ENCODE results near the gene SLC49A4.

Gene SLC49A4

DNA sequence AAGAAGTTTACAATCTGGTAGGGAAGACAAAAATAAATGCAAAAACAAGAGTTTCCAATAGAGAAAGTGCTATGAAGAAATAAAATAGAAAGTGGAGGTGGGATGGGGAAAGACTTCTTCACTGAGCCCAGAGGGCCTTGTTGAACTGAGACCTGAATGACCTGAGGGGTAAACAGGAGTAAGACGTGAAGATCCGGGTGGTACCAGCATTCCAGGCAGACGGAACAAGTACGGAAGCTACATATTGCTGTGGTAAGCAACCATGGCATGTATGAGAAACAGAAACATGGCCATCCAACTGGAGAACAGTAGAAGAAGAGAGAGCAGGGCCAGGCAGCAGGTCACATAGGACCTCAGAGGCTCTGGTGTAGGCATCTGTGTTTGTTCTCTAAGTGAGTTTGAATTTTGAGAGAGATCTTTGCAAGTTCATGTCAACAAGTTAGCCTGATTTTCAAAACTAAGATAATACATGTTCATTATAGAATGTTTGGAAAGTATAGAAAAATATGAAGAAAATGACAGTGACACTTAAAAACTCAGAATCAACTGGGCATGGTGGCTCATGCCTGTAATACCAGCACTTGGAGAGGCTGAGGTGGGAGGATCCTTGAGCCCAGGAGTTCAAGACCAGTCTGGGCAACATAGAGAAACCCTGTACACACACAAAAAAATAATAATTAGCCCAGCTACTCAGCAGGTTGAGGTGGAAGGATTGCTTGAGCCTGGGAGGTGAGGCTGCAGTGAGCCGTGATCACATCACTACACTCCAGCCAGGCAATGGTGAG lies 64.3 kb downstream of the SLC49A4 start:
- no peak overlapping the region for H3K27ac ChIP-seq (ENCODE audit: low read depth, low read length)
- no peak overlapping the region for H2AFZ ChIP-seq (ENCODE audit: low read depth, low read length, severe bottlenecking)
- TF ChIP-seq, protein P1, sequence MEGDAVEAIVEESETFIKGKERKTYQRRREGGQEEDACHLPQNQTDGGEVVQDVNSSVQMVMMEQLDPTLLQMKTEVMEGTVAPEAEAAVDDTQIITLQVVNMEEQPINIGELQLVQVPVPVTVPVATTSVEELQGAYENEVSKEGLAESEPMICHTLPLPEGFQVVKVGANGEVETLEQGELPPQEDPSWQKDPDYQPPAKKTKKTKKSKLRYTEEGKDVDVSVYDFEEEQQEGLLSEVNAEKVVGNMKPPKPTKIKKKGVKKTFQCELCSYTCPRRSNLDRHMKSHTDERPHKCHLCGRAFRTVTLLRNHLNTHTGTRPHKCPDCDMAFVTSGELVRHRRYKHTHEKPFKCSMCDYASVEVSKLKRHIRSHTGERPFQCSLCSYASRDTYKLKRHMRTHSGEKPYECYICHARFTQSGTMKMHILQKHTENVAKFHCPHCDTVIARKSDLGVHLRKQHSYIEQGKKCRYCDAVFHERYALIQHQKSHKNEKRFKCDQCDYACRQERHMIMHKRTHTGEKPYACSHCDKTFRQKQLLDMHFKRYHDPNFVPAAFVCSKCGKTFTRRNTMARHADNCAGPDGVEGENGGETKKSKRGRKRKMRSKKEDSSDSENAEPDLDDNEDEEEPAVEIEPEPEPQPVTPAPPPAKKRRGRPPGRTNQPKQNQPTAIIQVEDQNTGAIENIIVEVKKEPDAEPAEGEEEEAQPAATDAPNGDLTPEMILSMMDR (IDR thresholded peaks at IDR 0.05; ENCODE audit: insufficient read depth, low read length, poor library complexity, severe bottlenecking): no peak
- TF ChIP-seq EZH2phosphoT487 (conservative IDR thresholded peaks at IDR 0.05; ENCODE audit: low read length): no peak
- H3K9me3 ChIP-seq (ENCODE audit: insufficient read depth, low read length): no peaks in the 10 kb centered on the region
- no peaks in the 10 kb centered on the region for H3K36me3 ChIP-seq (ENCODE audit: low read length)
- H3K4me3 ChIP-seq (ENCODE audit: insufficient read depth, low read length, poor library complexity, severe bottlenecking): no peak overlapping the region
- no peaks in the 10 kb centered on the region for H3K27me3 ChIP-seq (ENCODE audit: low read length)
- no peak overlapping the region for H3K9ac ChIP-seq (ENCODE audit: low read length)
- no peaks in the 10 kb centered on the region for H3F3A ChIP-seq (ENCODE audit: insufficient read depth)
- H3K4me2 ChIP-seq (ENCODE audit: low read depth, low read length, poor library complexity, severe bottlenecking): no peak overlapping the region
- H3K9me2 ChIP-seq (replicated peaks; ENCODE audit: insufficient read depth, low read length): no peaks in the 10 kb centered on the region
- no peaks in the 10 kb centered on the region for H3K79me2 ChIP-seq (ENCODE audit: insufficient read depth, low read length)
- H4K20me1 ChIP-seq (ENCODE audit: low read depth, low read length): no peaks in the 10 kb centered on the region

DNA sequence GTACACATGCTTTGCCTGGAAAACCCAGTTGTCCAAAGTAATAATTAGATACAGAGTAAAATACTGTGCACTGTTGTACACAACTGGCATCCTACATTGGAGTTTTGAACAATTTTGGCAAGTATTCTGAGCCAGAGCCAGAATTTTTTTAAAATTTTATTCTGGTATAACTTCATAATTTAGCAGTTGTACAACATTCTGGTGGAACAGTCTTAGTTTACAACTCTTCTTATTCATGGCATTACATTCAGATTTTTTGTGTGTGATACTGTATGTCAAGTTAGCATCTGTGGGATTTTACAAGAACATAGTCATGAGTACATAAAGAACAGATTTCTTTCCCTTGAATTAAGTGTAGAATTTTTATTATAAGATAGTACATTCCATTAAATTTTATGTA lies 67.5 kb downstream of the SLC49A4 start:
- Histone ChIP-seq H3K27ac (ENCODE audit: low read depth, low read length) (no peak overlapping the region), H3K4me3 (ENCODE audit: insufficient read depth, low read length, poor library complexity, severe bottlenecking) (no peak overlapping the region), H3K9me2 (replicated peaks; ENCODE audit: insufficient read depth, low read length) (no peaks in the 10 kb centered on the region), H3K9me3 (ENCODE audit: insufficient read depth, low read length) (no peaks in the 10 kb centered on the region), H3K4me2 (ENCODE audit: low read depth, low read length, poor library complexity, severe bottlenecking) (no peak overlapping the region), H2AFZ (ENCODE audit: low read depth, low read length, severe bottlenecking) (no peak overlapping the region), H3K9ac (ENCODE audit: low read length) (no peak overlapping the region), H3K79me2 (ENCODE audit: insufficient read depth, low read length) (no peaks in the 10 kb centered on the region), H3K27me3 (ENCODE audit: low read length) (no peaks in the 10 kb centered on the region), H3F3A (ENCODE audit: insufficient read depth) (no peaks in the 10 kb centered on the region), H4K20me1 (ENCODE audit: low read depth, low read length) (no peaks in the 10 kb centered on the region), H3K36me3 (ENCODE audit: low read length) (no peaks in the 10 kb centered on the region)
- TF ChIP-seq, protein P1 (IDR thresholded peaks at IDR 0.05; ENCODE audit: insufficient read depth, low read length, poor library complexity, severe bottlenecking): no peak
- TF ChIP-seq EZH2phosphoT487 (conservative IDR thresholded peaks at IDR 0.05; ENCODE audit: low read length): no peak

GRCh38 chr3:122864498-122864897 lies 69.6 kb downstream of the SLC49A4 start:
- Histone ChIP-seq H3K36me3 (ENCODE audit: low read length) (no peaks in the 10 kb centered on the region), H3K27ac (ENCODE audit: low read depth, low read length) (no peak overlapping the region), H3K9ac (ENCODE audit: low read length) (no peak overlapping the region), H3K9me3 (ENCODE audit: insufficient read depth, low read length) (no peaks in the 10 kb centered on the region), H4K20me1 (ENCODE audit: low read depth, low read length) (no peaks in the 10 kb centered on the region), H3K9me2 (replicated peaks; ENCODE audit: insufficient read depth, low read length) (no peaks in the 10 kb centered on the region), H3K79me2 (ENCODE audit: insufficient read depth, low read length) (no peaks in the 10 kb centered on the region), H2AFZ (ENCODE audit: low read depth, low read length, severe bottlenecking) (no peak overlapping the region), H3K27me3 (ENCODE audit: low read length) (no peaks in the 10 kb centered on the region), H3K4me3 (ENCODE audit: insufficient read depth, low read length, poor library complexity, severe bottlenecking) (no peak overlapping the region), H3K4me2 (ENCODE audit: low read depth, low read length, poor library complexity, severe bottlenecking) (no peak overlapping the region), H3F3A (ENCODE audit: insufficient read depth) (no peaks in the 10 kb centered on the region)
- TF ChIP-seq, protein P1 (IDR thresholded peaks at IDR 0.05; ENCODE audit: insufficient read depth, low read length, poor library complexity, severe bottlenecking): no peak
- no peak for TF ChIP-seq EZH2phosphoT487 (conservative IDR thresholded peaks at IDR 0.05; ENCODE audit: low read length)

Measured in SU-DHL-6 (cell line).